GM12864 (cell line): ENCODE measurements around the gene TMEFF2.

Experiments used
- DNase-seq: peaks from one replicate; pipeline ENCODE4 v3.0.0-alpha.2; 2011; ENCODE audit warnings: low read depth
- H3K4me3 ChIP-seq: 2 replicates; pipeline ENCODE4 v1.5.1; 2011; ENCODE audit warnings: mild to moderate bottlenecking, low read depth, low read length, control low read depth
- CTCF ChIP-seq: IDR thresholded peaks from 2 replicates; pipeline ENCODE4 v1.5.1; 2011; ENCODE audit warnings: low read depth, mild to moderate bottlenecking, moderate library complexity, low read length, control low read depth, inconsistent platforms; ENCODE audit errors: missing control alignments

The TMEFF2 gene

GRCh38 chr2:192059266-192059665, 135.5 kb downstream of the TMEFF2 start:
- no peak overlapping the region for H3K4me3 ChIP-seq
- DNase-seq = no peak
- no peak for TF ChIP-seq CTCF

DNA sequence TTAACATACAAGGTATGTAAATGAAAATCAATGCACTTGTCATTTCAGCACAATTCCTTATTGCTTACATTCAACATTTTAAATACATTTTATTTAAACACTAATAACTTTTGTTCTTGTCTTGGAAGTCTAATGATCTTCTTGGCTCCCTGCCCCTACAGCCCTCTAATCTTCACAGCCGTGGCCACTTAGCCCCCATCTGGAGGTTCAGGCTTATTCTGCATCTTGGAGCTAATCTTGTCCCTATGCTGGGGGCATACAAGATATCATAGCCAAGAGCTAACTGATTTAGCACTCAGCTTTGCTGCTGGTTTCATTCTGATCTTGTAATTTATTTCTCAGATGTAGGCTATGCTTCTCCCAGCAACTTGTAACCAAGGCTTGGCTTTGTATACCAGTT, 140.8 kb downstream of the TMEFF2 start:
- no peak for TF ChIP-seq CTCF
- H3K4me3 ChIP-seq = no peak overlapping the region
- no peak for DNase-seq

GRCh38 chr2:192051533-192051932, 143.2 kb downstream of the TMEFF2 start:
- no peak for TF ChIP-seq CTCF
- no peak for DNase-seq
- no peak overlapping the region for H3K4me3 ChIP-seq

- no peak overlapping the region for H3K4me3 ChIP-seq
Observed at GRCh38 chr2:192049362-192049761, 145.4 kb downstream of the TMEFF2 start.

DNA sequence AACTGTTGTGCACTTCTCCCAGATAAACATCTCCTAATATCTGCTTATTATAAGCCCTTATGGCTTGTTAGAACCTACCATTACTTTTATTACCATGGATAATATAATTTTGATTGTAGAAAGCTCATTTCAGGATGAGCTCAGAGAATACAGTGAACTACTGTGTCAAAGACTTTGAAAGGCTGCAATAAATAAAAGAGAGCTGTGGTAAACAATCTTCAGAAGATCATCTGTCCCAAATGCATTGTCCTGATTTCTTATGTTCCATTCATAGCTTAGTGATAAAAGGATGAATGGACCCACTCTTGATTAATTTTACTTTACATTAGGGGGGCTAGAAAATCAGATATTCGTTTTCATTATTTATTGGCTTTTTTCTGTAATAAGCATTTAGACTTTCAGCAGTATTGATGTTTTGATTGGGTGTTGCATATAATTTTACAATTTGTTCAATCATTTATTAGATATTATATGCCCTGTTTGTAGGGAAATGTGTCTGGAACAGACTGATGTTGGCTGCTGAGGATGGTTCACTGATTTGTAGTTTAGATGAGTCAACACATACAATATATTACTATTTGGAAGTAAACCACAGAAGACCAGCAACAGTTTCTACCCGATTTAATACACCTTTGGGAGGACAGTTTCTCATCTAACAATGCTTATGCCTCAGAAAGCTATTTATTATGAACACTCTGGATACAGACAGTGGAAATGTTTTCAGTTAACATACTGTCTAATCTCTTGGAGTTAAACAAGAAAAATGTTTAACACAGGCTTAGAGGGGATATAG, 147.2 kb downstream of the TMEFF2 start:
- no peak for DNase-seq
- TF ChIP-seq CTCF = no peak
- no peak overlapping the region for H3K4me3 ChIP-seq

More at GRCh38 chr2:192049362-192049761, 145.4 kb downstream of the TMEFF2 start:
- no peak for TF ChIP-seq CTCF
- no peak for DNase-seq

GRCh38 chr2:192044496-192044895, 150.2 kb downstream of the TMEFF2 start:
- TF ChIP-seq CTCF = no peak

More at GRCh38 chr2:192044496-192044895, 150.2 kb downstream of the TMEFF2 start:
- no peak for DNase-seq
- no peak overlapping the region for H3K4me3 ChIP-seq
